ENCODE data around the gene EVC.

Gene EVC

DNA sequence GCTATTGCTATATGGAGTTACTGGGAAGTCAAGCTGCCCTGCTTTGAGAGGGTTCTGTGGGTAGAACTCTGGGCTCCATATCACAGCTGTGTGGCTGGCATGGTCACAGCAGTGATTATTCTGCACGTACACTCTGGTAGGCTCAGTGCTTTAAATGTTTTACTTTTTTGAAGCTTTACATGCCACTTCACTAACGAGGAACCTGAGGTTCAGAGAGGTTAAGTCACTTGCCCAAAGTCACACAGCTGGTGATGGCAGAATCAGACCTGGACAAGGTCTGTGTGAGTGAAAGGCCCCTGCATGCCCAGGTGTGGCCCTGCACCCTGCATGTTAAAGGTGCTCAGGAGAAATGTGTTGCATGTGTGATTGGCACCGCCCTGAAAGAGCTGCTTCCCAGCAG is 24.5 kb downstream of the EVC start:
- DNase-seq = no peak

DNA sequence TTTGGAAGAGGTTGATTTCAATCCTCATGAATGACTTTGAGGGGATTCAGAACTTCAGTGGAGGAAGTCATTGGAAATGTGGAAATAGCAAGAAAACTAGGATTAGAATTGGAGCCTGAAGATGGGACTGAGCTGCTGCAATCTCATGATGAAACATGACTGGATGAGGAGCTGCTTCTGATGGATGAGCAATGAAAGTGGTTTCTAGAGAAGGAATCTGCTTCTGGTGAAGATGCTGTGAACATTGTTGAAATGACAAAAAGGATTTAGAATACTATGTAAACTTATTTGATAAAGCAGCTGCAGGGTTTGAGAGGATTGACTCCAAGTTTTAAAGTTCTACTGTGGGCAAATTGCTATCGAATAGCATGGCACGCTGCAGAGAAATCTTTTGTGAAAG is 27.1 kb downstream of the EVC start:
- no peak for DNase-seq

DNA sequence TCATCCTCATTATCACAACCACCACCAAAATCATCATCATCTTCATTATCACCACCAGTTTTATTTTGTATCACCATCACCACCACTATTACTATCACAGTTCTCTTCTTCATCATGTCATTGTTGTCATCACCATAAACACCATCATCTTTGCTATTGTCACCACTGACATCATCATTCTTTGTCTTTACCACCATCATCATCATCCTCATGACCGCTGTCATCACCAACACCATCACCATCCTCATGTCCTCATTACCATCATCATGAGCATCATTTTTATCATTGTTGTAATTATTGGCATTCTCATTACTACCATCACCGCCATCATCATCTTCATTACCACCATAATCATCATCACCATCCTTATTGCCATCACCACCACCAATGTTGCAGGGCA is 31.4 kb downstream of the EVC start:
- no peak for DNase-seq

DNA sequence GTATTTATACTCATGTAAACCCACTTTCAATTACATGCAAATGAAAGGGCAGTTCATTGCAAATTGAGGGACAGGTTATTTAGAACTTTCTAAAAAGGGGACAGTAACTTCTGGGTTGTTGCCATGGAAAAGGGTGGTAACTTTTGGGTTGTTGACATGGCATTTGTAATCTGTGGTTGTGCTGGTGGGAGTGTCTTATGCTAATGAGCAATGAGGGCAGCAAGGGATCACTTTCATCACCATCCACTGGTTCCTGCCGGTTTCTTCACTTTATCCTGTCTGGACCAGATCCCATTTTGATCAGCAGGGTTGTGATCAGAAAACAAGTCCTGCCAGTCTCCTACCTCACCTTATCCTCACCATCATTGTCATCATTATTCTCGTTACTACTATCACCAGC is 32.0 kb downstream of the EVC start:
- no peak for DNase-seq

DNA sequence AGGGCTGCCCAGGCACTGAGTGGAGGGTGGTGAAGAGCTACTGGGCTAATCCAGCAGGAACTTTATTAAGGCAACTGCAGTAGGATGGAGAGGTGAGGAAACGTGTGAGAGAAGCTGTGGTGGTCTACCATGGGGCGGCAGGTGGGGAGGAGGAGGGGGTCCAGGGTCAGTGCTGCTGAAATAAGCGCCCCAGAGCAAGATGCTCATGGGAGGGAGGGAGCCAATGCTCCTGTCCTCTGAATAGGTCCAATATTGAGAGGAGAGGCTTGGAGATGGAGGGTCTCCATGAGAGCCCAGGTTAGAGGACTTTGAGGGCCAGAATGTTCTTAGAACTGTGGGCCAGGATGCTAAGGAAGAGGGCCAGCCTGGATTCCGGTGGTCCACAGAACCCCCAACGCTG is 35.2 kb downstream of the EVC start:
- no peak for DNase-seq

DNA sequence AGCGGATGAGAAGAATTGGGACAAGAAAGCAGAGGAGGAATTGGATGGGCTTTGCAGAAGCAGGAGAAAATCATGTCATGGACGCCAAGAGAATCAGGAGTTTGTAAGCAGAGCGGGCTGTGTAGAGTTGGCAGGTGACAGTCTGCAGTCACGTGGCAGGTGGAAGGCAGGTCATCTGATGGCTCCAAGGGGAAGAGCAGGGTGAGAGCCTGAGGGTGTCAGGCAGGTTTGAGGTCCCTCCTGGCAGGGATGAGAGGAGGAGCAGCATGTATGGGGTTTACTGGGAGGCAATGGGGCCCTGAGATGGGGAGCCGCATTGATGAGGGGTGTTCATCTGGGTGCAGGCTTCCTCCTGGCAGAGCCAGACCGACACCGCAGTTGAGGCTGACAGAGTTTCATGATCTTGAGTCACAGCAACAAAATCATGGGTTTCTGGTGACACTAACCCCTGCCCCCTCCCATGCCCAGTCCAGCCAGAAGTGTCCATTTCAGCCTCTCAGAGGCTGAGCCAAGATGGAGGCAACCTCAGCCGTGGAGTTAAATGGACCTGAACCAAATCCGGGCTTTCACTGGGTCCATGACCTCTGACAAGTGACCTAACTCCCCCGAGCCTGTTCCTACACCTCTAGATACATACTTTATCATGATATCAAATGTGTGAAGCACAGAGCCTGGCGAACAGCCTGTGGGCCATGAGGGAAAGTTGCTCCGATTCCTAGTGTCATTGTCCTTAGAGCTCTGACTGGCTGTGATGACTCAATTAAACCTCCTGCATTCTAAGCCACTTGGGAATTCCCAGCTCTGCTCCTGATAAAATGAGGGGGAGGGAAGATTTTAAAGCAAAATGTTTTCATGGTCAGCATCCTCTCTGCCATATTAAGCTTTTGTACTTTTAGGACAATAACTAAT is 36.1 kb downstream of the EVC start:
- no peak for DNase-seq

DNA sequence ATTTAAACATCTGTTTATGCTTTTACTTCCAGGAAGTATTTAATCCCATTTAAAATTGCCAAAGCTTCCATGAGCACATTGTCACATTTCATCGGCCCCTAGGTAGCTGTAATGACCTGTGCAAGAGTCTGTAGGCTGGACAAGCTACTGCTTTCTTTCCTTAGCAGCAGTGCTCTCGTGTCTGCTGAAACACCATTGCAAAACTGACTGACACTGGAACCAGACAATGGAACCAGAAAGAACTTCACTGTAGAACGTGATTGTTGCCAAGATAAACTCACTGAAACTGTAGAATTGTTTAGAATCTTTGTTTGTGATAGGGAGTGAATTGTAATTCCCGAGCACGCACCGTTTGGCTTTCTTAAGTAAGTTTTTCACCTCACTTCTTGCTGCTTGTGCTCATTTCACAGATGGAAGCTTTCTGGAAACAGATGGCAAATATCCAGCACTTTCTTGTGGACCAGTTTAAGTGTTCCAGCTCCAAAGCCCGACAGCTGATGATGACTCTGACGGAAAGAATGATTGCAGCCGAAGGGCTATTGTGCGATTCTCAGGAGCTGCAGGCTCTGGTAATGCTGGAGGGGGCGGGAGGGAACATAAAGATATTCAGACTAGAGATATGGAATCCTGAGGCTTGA is 36.9 kb downstream of the EVC start:
- no peak for DNase-seq

DNA sequence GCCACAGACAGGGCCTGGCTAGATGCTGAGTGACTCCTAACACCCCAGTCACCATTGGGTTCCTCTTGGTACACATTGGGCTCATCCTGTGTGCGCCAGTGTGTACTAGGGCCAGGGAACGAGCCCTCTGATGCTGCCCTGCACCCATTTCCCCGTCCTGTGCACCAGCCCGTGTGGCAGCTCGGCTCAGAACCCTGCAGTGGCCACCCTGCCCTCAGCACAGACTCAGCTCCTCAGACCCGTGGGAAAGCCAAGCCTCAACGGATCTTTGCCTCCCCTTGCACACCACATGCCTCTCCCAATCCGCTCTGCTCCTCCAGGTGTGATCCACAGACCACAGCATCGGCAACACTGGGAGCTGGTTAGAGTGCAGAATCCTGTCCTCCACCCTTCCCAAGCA is 38.6 kb downstream of the EVC start:
- no peak for DNase-seq

DNA sequence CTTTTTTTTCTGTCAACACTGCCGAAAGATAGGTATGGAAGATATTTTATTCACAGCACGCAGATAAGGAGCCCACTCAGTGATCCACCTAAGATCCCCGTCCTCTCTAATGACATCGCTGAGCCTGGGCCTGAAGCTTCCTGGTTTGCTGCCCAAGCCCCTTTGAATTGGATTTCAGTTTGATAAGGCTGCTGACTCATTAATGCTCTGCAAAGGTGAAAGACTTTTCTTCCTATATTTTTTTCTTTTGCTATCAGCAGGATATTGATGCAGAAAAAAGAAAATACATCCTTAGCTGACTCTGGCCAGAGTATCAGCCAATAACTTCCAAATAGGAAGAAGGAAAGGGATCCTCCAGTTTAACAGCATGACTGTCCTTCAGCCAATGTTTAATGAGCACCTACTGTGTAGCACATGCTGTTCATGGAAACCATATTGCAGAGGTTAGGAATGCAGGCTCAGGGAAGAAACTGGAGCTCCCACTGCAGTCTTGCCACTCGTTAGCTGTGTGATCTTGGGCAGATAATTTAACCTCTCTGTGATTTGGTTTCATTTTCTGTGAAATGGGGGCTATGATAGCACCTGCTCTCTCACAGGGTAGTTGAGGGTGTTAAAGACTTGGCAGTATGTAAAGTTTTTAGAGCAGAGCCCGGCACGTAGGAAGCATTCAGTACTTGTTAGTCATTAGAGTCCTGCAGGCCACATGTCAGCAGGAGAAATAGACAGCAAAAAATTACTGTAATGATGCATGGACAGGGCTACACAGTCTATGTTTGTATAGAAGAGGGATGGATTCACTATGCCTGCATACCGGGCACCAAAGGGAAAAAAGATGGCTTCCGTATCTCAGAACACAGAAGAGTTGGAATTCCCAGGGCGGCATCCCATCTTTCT is 39.3 kb downstream of the EVC start:
- DNase-seq = peak; percentile 23

DNA sequence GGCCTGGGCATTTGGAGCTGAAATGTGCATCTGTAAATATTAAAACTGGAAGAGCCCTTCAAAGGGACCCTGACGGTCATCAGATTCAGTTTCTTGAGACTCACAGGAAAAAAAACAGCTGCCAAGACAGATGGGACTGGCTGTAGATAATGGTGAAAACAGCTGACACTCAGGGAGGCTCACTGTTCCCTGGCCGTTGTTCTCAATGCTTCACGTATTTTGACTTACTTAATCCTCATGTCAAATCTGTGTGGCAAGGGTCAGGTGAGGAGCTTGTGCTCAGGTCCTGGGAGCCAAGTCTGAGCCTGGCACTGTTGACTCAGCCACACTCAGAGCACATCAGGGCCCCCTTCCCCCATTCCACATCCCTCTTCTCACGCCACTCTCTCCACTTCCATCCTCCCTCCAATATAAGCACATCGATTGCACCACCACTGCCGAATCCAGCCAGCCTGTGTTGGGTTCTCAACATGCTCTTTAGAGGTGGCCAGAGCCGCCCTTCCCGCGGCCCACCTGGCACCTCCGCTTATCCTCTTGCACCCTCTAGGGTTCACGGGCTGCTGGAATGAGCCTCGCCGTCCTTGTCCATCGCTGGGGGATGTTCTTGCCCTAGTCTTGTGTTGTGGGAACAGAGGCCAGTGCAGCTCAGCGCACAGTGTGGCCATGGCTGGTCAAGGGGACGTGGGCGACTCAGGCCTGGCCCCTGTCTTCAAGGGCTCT is 40.1 kb downstream of the EVC start:
- peak; percentile 23 for DNase-seq

DNA sequence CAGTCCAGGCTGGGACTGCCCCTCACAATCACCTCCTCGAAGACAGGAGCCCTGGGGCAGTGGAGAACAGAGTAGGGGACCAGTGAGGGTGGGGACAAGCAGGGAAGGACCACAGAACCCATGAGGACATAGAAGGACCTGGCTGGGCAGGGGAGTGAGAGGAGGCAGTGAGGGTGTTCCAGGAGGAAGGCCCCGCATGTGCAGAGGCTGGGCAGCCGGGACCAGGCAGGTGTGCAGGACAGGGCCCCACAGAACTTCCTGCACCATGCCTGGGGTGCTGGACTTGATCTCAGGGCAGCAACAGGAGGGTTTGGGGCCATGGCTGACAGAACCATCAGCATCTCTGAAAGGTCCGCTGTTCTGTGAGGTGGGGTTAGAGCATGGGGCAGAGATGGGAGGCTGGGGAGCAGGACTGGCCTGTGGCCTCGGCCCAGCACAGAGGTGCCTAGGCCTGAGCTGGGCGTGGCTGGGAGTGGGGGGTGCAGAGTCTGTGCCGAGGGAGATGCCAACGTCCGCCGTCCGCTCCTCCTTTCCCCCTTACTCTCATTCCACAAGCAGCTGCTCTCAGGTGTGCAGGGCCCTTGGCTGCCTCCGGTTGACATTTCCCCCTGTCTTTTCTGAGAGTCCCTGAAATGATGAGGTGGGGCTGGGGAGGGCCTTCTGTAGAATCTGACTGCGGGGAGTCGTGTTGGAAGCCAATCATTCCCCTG is 40.8 kb downstream of the EVC start:
- no peak for DNase-seq

DNA sequence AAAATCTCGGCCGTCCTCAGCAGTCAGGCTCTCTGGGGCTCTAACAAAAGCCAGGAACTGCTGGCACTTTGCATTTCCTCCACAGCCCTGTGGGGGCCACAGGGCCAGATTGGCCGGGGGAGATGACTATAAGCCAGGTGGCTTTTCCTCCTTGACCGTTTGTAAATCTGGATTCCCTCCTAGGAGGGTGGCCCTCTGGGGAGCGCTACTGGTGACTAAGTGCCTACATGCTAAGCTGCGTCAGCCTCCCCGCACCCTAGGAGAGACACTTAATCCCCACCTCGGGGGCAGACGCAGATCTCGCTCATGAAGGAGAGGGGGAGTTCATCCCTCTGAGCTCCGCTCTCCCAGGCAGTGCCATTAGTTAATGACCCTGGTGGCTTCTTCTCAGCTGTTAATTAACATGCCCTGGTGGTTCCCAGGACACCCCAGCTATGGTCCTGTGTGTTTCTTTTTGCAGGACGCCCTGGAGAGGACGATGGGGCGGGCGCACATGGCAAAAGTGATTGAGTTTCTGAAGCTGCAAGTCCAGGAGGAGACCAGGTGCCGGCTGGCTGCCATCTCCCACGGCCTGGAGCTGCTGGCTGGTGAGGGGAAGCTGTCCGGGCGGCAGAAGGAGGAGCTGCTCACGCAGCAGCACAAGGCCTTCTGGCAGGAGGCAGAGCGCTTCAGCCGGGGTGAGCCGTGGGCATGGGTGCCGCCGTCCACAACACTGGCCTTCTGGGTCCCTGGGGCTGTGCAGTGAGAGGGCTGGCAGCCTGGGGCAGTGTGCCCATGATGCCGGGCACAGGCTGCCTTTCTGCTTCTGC is 41.6 kb downstream of the EVC start:
- DNase-seq = no peak

DNA sequence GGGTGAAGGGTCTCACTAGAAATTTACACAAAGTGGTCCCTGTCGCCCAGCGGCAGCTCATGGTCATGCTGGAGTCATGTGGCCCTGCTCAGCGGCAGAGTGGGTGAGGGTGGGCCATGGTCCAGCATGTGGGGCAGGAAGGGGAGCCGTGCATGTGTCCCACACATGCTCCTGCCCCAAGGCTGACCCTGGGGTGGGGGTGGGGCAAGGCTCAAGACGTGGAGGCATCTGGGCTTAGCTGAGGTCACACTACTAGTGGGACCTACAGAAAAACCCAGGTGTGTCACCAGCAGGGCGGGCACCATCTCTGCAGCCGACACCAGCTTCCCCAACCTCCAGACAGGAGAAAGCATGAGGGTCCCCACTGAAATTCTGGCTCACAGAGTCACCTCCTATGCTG is 42.4 kb downstream of the EVC start:
- DNase-seq = no peak

DNA sequence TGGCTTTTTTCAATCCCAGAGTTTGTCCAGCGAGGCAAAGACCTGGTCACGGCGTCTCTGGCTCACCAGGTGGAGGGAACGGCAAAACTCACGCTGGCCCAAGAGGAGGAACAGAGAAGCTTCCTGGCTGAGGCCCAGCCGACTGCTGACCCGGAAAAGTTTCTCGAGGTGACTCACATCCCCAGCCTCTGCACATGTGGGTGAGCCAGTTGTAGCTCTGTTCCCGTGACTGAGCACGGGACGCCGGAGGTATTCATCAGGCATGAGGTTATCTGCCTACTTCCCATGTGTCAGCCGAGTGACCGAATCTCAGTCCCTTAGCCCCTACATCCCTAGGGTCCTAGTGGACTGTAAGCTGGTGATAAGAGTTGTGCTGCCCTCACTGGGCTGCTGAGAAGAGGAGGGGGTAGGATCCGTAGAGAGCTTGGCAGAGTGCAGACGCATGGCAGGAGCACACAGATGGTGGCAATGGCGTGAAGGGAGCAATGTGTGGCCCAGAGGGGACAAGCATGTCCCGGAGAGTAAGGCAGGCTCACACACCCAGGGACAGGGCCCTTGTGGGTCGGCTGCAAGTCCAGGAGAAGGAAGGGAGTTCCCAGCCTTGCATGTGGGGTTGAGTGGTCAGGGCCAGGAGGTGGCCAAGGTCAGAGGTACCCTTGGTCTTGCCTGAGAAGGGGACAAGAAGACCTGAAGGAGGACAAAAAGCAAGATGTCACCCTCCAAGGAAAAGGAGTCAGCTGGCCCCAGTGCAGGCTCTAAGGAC is 42.9 kb downstream of the EVC start:
- DNase-seq = no peak

DNA sequence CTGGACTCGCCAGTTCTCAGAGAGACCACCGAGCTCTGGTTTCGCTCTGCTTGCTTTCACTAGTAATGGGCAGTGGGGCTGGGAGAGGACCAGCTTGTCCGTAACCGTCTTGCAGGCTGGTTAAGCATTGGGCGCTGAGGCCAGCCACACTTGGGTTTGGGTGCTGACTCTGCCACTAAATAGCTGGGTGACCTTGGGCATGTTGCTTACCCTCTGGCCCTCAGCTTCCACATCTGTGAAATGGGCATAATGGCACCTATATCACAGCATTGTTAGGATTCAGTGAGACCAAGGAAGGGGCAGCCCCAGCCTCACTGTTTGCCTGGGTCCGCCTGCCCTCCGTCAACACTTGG is 43.5 kb downstream of the EVC start:
- no peak for DNase-seq

DNA sequence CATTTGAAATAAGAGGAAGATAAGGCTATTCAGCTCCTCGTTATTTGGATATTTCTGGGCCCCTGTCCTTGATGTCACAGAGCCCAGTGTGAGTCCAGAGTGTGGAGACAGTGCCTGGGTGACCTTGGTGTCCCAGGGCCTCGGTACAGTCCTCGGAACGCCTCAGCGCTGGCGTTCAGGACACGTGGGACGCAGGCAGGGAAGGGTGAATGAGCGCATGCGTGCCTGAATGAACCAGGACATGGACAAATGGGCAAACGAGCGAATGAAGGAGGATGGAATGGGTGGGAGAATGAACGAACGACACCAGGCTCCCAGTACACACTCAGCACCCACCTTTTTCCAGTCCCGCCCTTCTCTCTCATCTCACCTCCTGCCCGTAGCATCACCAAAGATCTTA is 44.2 kb downstream of the EVC start:
- no peak for DNase-seq

DNA sequence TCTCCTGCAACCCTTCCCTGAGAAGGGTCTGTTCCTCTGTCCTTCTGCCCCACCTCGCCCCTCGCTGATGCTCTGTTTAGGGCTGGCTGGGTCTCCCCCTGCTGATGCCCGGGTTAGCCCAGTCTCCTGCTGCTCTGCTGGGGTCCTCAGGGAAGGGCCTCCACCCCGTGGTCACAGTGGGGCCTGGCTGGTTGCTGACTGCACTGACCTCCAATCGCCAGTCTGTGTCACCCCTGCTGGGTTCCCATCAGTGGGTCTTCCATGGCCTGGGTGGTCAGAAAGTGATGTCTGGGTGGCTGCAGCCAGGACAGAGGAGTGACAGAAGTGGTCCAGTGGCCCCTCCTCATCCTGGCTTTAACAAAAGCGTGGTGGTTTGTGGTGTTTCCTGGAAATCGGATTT is 44.7 kb downstream of the EVC start:
- no peak for DNase-seq

DNA sequence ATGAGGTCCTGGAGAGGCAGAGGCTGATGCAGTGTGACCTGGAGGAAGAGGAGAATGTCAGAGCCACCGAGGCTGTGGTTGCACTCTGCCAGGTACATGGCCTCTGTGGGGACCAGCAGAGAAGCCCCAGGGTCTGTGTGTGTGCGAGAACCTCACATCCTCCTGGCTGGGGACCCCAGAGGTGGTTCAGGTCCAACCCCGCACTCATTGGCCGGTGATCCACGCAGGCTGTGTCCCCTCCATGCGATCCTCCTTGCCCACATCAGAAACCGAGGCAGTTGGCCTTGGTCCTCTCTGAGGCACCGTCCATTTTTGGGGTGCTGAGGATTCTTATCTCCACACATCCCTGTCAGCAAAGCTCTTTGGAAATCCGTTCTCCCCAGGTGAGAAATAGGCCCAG is 45.3 kb downstream of the EVC start:
- no peak for DNase-seq

DNA sequence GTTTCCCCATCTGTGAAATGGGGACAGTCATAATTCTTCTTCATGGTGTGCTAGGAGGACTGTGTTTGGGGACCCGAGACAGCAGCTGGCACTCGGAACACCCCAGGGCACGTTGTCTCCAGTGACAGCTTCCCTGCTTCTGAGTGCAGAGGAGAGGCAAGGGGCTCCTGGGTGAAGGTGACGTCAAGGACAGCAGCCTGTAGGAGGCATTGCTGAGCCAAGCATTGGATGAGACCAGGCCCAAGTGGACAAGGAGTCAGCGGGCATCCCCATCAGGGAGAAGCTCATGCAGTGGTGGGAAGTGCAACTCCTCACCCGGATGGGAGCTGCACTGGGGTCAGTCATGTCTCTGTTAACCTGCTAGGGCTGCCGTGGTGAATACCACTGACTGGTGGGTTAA is 46.1 kb downstream of the EVC start:
- DNase-seq = no peak

DNA sequence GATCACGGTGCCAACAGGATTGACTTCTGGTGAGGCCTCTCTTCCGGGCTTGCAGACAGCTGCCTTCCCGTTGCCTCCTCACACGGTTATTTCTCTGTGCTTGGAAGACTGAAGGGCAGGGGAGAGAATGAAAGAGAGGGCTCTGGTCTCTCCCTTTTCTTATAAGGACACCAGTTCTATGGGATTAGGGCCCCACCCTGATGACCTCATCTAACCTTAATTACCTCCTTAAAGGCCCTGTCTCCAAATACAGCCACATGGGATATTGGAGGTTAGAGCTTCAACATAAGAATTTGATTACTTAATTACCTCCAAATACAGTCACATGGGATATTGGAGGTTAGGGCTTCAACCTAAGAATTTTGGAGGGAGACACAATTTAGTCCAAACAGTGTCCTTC is 46.5 kb downstream of the EVC start:
- DNase-seq = no peak

DNA sequence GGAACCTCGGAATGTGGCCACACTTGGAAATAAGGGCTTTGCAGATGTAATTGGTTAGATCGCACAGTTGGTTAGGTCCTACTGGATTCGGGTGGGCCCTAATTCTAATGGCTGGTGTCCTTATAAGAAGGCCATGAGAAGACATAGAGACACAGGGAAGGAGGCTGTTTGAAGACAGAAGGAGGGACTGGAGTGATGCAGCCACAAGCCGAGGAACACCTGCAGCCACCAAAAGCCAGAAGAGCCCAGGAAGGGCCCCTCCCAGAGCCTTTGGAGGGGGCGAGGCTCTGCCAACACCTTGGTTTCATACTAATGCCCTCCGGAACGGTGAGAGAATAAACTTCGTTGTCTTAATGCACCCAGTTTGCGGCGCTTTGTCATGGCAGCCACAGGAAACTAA is 47.0 kb downstream of the EVC start:
- DNase-seq = no peak
